Colonic mucosa (tissue), 4 donors: ENCODE measurements around the gene LCE3B. TPM values are rescaled to one million over a fixed set of nuclear protein-coding genes. Genes with fewer than 3 reads are reported as not detected.

Source experiments
- DNase-seq: peaks from one replicate; pipeline ENCODE4 v3.0.0-alpha.2; 2020
- H3K27ac ChIP-seq: fragments of 200-600 bp; one replicate; pipeline ENCODE4 v1.8.0; 2021
- H3K27me3 ChIP-seq: fragments of 200-600 bp; one replicate; pipeline ENCODE4 v1.8.0; 2021
- H3K36me3 ChIP-seq: fragments of 200-600 bp; one replicate; pipeline ENCODE4 v1.8.0; 2021
- H3K4me1 ChIP-seq: fragments of 200-600 bp; one replicate; pipeline ENCODE4 v1.8.0; 2021; ENCODE audit warnings: mild to moderate bottlenecking
- H3K4me3 ChIP-seq: fragments of 200-600 bp; one replicate; pipeline ENCODE4 v1.8.0; 2021
- H3K9ac ChIP-seq, 2 donors: one replicate each; pipeline ENCODE4 v1.7.0; 2013; ENCODE audit warnings: control low read depth in 2 of 2, low read depth in 2 of 2, low read length in 2 of 2
- H3K9me3 ChIP-seq: fragments of 200-600 bp; one replicate; pipeline ENCODE4 v1.8.0; 2021
- intact Hi-C: fragments of 100-400 bp; cut with DNase I; formaldehyde crosslinking; loops from one replicate; pipeline ENCODE4 v1.14.1; 2022
- total RNA-seq, 2 donors: library from RNA; stranded (reverse); fragmentation: NEBNext Ultra II Directional in 1 of 2; extraction: Animal tissue kit (Norgen Biotek cat#: 25700) in 1 of 2; gene quantifications; one replicate each; pipeline ENCODE4 v1.2.1, GENCODE V29; 2021
- TF ChIP-seq, protein P1 (sequence below): fragments of 200-600 bp; IDR thresholded peaks from one replicate; pipeline ENCODE4 v1.8.0; 2022; ENCODE audit warnings: antibody characterized with exemption, mild to moderate bottlenecking
- donor health status: healthy.
- donor health status: DM: no; HTN: no; CAD: no.
- donor health status: DM: no; HTN: no; CAD: no.

LCE3B gene
- total RNA-seq, 2 donors from 2014 or later = not detected

DNA sequence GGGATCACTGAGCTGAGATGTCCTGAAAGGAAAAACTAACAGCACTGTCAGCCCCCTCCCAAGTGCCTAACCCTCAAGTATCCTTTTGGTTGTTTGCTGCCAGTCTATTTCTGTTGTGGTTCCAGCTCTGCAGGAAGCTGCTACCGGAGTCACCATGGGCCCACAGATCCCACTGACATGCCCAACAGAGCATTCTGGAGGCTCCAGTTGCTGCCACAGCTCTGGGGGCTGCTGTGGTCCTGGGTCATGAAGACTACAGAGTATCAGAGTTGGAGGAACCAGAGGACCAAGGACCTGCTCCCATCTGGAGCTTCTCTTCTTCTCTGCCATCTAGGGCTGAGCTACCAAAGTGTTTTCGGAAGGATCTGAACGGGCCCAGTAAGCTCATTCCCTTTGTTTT is 8.4 kb downstream of the LCE3B start:
- TF ChIP-seq, protein P1, sequence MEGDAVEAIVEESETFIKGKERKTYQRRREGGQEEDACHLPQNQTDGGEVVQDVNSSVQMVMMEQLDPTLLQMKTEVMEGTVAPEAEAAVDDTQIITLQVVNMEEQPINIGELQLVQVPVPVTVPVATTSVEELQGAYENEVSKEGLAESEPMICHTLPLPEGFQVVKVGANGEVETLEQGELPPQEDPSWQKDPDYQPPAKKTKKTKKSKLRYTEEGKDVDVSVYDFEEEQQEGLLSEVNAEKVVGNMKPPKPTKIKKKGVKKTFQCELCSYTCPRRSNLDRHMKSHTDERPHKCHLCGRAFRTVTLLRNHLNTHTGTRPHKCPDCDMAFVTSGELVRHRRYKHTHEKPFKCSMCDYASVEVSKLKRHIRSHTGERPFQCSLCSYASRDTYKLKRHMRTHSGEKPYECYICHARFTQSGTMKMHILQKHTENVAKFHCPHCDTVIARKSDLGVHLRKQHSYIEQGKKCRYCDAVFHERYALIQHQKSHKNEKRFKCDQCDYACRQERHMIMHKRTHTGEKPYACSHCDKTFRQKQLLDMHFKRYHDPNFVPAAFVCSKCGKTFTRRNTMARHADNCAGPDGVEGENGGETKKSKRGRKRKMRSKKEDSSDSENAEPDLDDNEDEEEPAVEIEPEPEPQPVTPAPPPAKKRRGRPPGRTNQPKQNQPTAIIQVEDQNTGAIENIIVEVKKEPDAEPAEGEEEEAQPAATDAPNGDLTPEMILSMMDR = no peak
- Histone ChIP-seq H3K36me3 (no peaks in the 10 kb centered on the region), H3K4me3 (no peak overlapping the region), H3K9ac (no peak overlapping the region), H3K27me3 (no peaks in the 10 kb centered on the region), H3K27ac (no peak overlapping the region), H3K9me3 (no peaks in the 10 kb centered on the region), H3K4me1 (no peaks in the 10 kb centered on the region)
- DNase-seq = no peak
- intact Hi-C loops = no loop called here

DNA sequence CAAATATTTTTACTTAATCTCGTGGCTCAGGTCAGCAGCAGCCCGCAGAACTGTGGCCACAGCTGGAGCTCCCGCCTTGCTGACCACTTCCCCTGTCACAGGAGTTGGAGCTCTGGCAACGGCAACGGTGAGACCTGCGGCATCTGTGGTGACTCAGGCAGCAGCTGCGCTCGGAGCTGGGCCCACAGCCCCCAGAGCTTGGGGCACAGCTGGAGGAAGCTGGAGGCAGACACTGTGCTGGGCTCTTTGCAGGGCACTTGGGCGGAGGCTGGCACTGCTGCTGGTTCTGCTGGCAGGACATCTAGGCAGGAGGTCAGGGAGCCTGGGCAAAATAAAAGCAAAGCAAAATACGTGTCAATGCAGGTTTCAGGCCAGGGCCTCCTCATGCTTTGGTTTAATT is 9.2 kb downstream of the LCE3B start, which contains the start of gene LCE3A:
Gene LCE3A (minus strand): TSS at position 301 of the 400 bp plus-strand sequence. CDS start 0 bp downstream, at position 301.
- no peaks in the 10 kb centered on the region for H3K9me3 ChIP-seq
- TF ChIP-seq, protein P1 = no peak
- no peak within 1 kb of the TSS for H3K4me3 ChIP-seq
- H3K9ac ChIP-seq = no peak within 1 kb of the TSS
- no peaks in the 10 kb centered on the region for H3K4me1 ChIP-seq
- intact Hi-C loops = no loop called here
- no peaks in the 10 kb centered on the region for H3K27me3 ChIP-seq
- H3K27ac ChIP-seq = no peak within 1 kb of the TSS
- H3K36me3 ChIP-seq = no peaks in the 10 kb centered on the region
- DNase-seq = no peak

DNA sequence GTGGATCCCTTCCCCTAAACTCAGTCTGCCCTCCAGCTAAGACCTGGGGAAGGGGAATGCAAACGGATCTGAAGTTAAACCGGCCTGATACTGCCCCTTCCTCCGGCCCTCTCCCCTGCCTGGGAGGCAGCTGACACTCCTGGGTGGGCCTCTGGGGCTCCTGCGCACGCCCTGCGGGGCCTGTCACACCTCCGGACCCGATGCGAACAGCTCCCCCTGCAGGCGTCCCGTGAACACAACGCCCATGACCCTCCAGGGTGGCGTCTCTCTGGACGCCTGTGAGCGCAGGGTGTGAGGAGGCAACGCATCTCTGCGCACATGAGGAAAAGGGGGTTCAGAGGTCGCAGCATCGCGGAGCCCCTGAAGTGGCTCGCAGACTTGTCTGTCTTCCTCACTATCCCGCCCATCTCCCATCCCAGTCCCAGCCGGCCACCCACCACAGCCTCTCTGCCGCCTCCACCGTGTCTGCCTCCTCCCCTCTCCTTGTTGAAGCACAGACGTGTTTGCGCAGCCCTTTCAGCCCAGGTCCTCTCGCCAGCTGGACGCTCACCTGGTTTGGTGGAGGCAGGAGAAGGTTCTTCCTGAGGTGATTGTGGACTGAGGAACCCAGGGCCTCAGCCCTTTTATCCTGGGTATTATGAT is 9.7 kb downstream of the LCE3B start:
- H3K9me3 ChIP-seq = no peaks in the 10 kb centered on the region
- TF ChIP-seq, protein P1 = no peak
- H3K36me3 ChIP-seq = no peaks in the 10 kb centered on the region
- no peak overlapping the region for H3K9ac ChIP-seq
- H3K4me1 ChIP-seq = no peaks in the 10 kb centered on the region
- H3K27me3 ChIP-seq = no peaks in the 10 kb centered on the region
- no peak for DNase-seq
- H3K27ac ChIP-seq = no peak overlapping the region
- no peak overlapping the region for H3K4me3 ChIP-seq
- intact Hi-C loops = no loop called here

DNA sequence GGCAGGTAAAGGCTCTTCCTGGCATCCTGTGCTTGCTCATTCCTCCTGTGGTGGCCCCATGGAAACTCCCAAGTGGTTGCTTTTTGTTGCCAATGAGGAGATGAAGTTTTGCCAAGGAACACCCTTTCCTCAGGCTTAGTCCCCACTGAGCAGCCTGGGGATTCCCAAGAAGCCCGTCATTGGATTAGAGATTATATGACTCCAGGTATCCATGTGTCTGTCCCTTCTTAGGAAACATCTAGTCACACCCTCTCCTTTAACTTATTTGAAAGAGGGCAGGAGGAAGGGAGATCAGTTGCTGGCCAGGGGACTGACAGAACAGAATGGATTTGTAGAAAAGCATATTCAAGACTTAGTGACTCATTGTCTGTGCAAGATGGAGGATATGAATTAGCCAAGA is 13.1 kb downstream of the LCE3B start:
- intact Hi-C loops = no loop called here
- TF ChIP-seq, protein P1 = no peak
- no peaks in the 10 kb centered on the region for H3K9me3 ChIP-seq
- no peak overlapping the region for H3K4me3 ChIP-seq
- no peaks in the 10 kb centered on the region for H3K27me3 ChIP-seq
- H3K27ac ChIP-seq = no peak overlapping the region
- DNase-seq = no peak
- H3K9ac ChIP-seq = no peak overlapping the region
- no peaks in the 10 kb centered on the region for H3K4me1 ChIP-seq
- H3K36me3 ChIP-seq = no peaks in the 10 kb centered on the region

DNA sequence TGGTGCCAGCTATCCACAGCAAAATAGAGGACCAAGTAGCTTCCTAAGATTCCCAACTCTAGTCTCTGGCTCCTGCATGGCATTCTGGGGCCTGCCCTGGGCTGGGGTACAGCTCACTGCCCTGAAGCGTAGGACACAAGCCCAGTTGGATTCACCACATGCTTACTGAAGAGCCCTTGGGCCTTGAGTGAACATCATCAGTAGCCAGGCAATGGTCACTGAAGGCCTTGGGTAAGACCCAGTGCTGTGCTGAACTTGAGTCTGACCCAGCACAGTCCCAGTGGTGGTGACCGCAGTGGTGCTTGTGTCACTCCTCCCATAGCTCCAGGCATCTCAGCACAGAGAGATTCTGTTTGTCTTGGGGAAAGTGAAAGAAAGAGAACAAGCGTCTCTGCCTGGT is 17.0 kb downstream of the LCE3B start:
- Histone ChIP-seq H3K4me1 (no peaks in the 10 kb centered on the region), H3K9ac (no peak overlapping the region), H3K27me3 (no peaks in the 10 kb centered on the region), H3K27ac (no peak overlapping the region), H3K4me3 (no peak overlapping the region), H3K9me3 (no peaks in the 10 kb centered on the region), H3K36me3 (no peaks in the 10 kb centered on the region)
- TF ChIP-seq, protein P1 = no peak
- intact Hi-C loops = loop anchor here (10.0 kb wide), 1 partner anchor 56 kb away; no protein-coding TSS in a partner anchor
- no peak for DNase-seq
